ENCODE results near the gene GLT8D2.

The GLT8D2 gene

GRCh38 chr12:103997286-103997900 lies 52.6 kb downstream of the GLT8D2 start:
- DNase-seq = no peak

- no peak for DNase-seq
Observed at GRCh38 chr12:103996595-103996994, 53.4 kb downstream of the GLT8D2 start.

GRCh38 chr12:103994235-103994634 lies 55.8 kb downstream of the GLT8D2 start:
- DNase-seq = no peak

- no peak for DNase-seq
Observed at GRCh38 chr12:103986829-103987228, 63.2 kb downstream of the GLT8D2 start.

- no peak for DNase-seq
Observed at GRCh38 chr12:103978384-103978982, 71.5 kb downstream of the GLT8D2 start.

- DNase-seq = no peak
Observed at GRCh38 chr12:103975368-103975767, 74.6 kb downstream of the GLT8D2 start.

GRCh38 chr12:103973909-103974308 lies 76.1 kb downstream of the GLT8D2 start:
- DNase-seq = no peak

GRCh38 chr12:103969391-103969790 lies 80.6 kb downstream of the GLT8D2 start:
- no peak for DNase-seq

GRCh38 chr12:103966736-103967135 lies 83.3 kb downstream of the GLT8D2 start:
- DNase-seq = no peak

- DNase-seq = peak; percentile 99
Observed at GRCh38 chr12:103965590-103966504, 84.1 kb downstream of the GLT8D2 start, which contains the start of gene TDG. Gene TDG, plus strand, starts transcription at chr12:103965872. Its CDS starts 166 bp downstream, at chr12:103966038.

GRCh38 chr12:103965255-103965589 lies 84.8 kb downstream of the GLT8D2 start:
- DNase-seq = no peak

- DNase-seq = no peak
Observed at GRCh38 chr12:103964805-103965204, 85.2 kb downstream of the GLT8D2 start.

GRCh38 chr12:103962493-103962892 lies 87.5 kb downstream of the GLT8D2 start:
- no peak for DNase-seq

GRCh38 chr12:103960616-103961227 lies 89.3 kb downstream of the GLT8D2 start:
- no peak for DNase-seq

GRCh38 chr12:103958621-103959020 lies 91.4 kb downstream of the GLT8D2 start:
- DNase-seq = no peak

GRCh38 chr12:103957865-103958388 lies 92.1 kb downstream of the GLT8D2 start:
- no peak for DNase-seq

GRCh38 chr12:103956509-103957027 lies 93.4 kb downstream of the GLT8D2 start:
- DNase-seq = no peak

- peak; percentile 12 for DNase-seq
Observed at GRCh38 chr12:103955811-103956508, 94.0 kb downstream of the GLT8D2 start.

GRCh38 chr12:103952497-103952896 lies 97.5 kb downstream of the GLT8D2 start:
- DNase-seq = no peak

- no peak for DNase-seq
Observed at GRCh38 chr12:103948746-103949406, 101.1 kb downstream of the GLT8D2 start.

- no peak for DNase-seq
Observed at GRCh38 chr12:103947871-103948555, 102.0 kb downstream of the GLT8D2 start.

Data from NCI-H1105 (cell line).